ENCODE results near the gene DLG5. TPM values are rescaled to one million over a fixed set of nuclear protein-coding genes. Genes with fewer than 3 reads are reported as not detected.

DLG5 gene
- total RNA-seq, 1 experiment from 2014 or later: 127 TPM

DNA sequence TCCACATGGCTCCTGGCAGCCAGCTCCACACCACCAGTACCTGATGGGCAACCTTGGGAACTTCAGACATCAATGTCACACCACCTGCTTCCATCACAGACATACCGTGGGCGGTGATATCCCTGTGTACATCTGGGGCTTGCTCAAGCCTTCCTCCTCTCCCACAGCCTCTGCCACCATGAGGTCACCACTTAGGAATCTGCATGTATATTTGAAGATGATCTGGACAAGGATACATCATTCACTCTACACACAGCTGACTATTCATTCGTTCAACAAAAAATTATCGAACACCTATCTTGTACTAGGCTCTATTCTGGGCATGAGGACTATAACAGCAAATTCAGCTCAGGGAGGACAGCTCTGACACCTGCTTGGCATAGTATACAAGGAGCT is 6.8 kb downstream of the DLG5 start:
- Mint-ChIP-seq H3K36me3 (ENCODE audit: insufficient read depth, unreplicated experiment) (peaks cover 54% of the 10 kb centered on the region), H3K4me1 (ENCODE audit: insufficient read depth, unreplicated experiment) (peaks cover 52% of the 10 kb centered on the region), H3K4me3 (ENCODE audit: unreplicated experiment) (peak overlapping the region; percentile 19), H3K9me3 (ENCODE audit: unreplicated experiment) (no peaks in the 10 kb centered on the region), H3K27ac (ENCODE audit: low read depth, unreplicated experiment) (peak overlapping the region; percentile 46), H3K27me3 (ENCODE audit: insufficient read depth, unreplicated experiment) (no peaks in the 10 kb centered on the region)
- peak; percentile 74 for DNase-seq (ENCODE audit: unreplicated experiment)
- POLR2A ChIA-PET: interaction anchor here (0.7 to 3.3 kb wide), 13 partner anchors 11 to 98 kb away, joined by 3 to 11 read pairs (median 6); no protein-coding TSS in a partner anchor
- intact Hi-C loops (cut with micrococcal nuclease): loop anchor here (10.0 kb wide), 1 partner anchor 45 kb away; no protein-coding TSS in a partner anchor
- BruUV-seq (replicated peaks): no TSS peak
- TF ChIP-seq, protein P1, sequence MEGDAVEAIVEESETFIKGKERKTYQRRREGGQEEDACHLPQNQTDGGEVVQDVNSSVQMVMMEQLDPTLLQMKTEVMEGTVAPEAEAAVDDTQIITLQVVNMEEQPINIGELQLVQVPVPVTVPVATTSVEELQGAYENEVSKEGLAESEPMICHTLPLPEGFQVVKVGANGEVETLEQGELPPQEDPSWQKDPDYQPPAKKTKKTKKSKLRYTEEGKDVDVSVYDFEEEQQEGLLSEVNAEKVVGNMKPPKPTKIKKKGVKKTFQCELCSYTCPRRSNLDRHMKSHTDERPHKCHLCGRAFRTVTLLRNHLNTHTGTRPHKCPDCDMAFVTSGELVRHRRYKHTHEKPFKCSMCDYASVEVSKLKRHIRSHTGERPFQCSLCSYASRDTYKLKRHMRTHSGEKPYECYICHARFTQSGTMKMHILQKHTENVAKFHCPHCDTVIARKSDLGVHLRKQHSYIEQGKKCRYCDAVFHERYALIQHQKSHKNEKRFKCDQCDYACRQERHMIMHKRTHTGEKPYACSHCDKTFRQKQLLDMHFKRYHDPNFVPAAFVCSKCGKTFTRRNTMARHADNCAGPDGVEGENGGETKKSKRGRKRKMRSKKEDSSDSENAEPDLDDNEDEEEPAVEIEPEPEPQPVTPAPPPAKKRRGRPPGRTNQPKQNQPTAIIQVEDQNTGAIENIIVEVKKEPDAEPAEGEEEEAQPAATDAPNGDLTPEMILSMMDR (IDR thresholded peaks at IDR 0.05; ENCODE audit: unreplicated experiment): no peak
- CTCF ChIA-PET: interaction anchor here (0.6 to 2.0 kb wide), 5 partner anchors 11 to 75 kb away, joined by 3 to 5 read pairs (median 5); no protein-coding TSS in a partner anchor

DNA sequence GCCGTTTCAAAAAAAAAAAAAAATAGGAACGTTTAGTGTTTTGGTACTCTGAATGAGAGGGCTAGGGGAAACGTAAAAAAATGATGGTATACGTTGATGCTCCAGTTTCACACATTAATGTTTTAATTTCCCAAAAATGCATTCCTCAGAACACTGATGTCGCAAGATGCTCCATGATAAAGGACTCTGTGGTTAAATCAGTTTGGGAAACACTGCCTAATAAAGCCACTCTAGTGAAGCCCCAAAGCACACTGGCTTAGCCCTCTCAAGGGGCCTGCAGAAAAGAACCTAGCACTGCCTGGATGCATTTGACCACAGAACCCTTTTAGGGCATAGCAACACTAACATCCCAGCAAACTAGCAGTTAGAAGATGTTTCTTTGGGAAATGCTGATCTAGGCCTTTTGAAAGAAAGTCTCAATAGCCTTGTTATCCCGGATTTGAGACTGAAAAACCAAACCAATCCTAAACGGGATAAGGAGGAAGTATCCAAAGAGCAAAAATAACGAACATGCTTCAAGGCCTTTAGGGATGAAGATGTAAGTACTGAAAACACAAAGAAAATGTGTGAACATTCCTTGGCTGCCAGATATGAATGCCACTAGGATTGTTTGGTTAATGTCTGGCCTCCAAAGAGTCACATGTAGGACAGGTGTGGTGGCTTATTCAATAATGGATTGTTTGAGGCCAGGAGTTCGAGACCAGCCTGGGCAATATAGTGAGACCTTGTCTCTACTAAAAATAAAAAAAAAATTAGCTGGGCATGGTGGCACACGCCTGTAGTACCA is 11.0 kb downstream of the DLG5 start:
- ChIA-PET CTCF (no interaction called here), POLR2A (no interaction called here)
- H3K4me1 Mint-ChIP-seq (ENCODE audit: insufficient read depth, unreplicated experiment): peaks cover 37% of the 10 kb centered on the region
- no peak overlapping the region for H3K4me3 Mint-ChIP-seq (ENCODE audit: unreplicated experiment)
- no peaks in the 10 kb centered on the region for H3K9me3 Mint-ChIP-seq (ENCODE audit: unreplicated experiment)
- H3K27ac Mint-ChIP-seq (ENCODE audit: low read depth, unreplicated experiment): peak overlapping the region; percentile 67
- intact Hi-C loops (cut with micrococcal nuclease): no loop called here
- H3K27me3 Mint-ChIP-seq (ENCODE audit: insufficient read depth, unreplicated experiment): no peaks in the 10 kb centered on the region
- TF ChIP-seq, protein P1 (IDR thresholded peaks at IDR 0.05; ENCODE audit: unreplicated experiment): no peak
- peaks cover 47% of the 10 kb centered on the region for H3K36me3 Mint-ChIP-seq (ENCODE audit: insufficient read depth, unreplicated experiment)
- DNase-seq (ENCODE audit: unreplicated experiment): no peak
- no TSS peak for BruUV-seq (replicated peaks)

DNA sequence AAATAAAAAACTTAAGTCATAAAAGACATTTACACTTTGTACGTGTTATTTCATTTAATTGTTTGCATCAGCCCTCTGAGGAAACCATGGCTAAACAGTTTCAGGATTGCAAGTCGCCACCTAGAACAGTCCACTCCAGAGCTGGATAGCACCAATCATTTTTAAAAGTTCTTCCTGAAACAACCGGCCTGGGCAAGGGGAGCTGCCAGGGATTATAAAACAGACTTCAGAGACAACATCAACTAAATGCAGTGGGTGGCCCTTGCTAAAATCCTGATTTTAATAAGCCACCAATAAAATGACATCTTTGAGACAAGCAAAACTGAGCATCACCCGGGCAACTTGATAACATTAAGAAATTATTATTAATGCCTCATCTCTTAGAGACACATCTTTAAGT is 13.5 kb downstream of the DLG5 start:
- Mint-ChIP-seq H3K27ac (ENCODE audit: low read depth, unreplicated experiment) (peak overlapping the region; percentile 61), H3K4me3 (ENCODE audit: unreplicated experiment) (no peak overlapping the region), H3K9me3 (ENCODE audit: unreplicated experiment) (no peaks in the 10 kb centered on the region), H3K36me3 (ENCODE audit: insufficient read depth, unreplicated experiment) (peaks cover 54% of the 10 kb centered on the region), H3K27me3 (ENCODE audit: insufficient read depth, unreplicated experiment) (no peaks in the 10 kb centered on the region), H3K4me1 (ENCODE audit: insufficient read depth, unreplicated experiment) (peaks cover 40% of the 10 kb centered on the region)
- intact Hi-C loops (cut with micrococcal nuclease): no loop called here
- ChIA-PET CTCF (interaction anchor here (0.7 to 1.8 kb wide), 4 partner anchors 13 to 61 kb away, joined by 3 to 10 read pairs (median 5); no protein-coding TSS in a partner anchor), POLR2A (interaction anchor here (0.8 to 3.0 kb wide), 6 partner anchors 10 to 37 kb away, joined by 3 to 8 read pairs (median 6); partner anchors contain the start of gene DLG5)
- BruUV-seq (replicated peaks): no TSS peak
- TF ChIP-seq, protein P1 (IDR thresholded peaks at IDR 0.05; ENCODE audit: unreplicated experiment): no peak
- no peak for DNase-seq (ENCODE audit: unreplicated experiment)

DNA sequence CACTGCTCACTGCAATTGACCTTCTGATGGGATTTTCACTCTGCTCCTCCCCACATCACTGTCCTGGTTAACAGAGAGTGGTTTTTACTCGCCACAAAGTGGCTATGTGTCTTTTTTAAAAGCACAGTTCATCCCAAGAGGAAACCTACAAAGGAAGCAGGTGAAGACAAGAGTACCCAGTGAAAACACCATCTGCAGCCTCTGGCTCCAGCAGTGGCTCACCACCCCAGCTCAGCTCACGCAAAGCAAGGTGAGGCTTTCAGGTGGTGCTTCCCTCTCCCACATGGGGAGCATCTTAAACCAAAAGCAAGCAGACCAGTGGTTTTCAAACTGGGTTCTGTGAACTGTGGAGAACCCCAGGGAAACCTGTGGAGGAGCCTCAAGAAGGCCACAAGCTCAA is 14.0 kb downstream of the DLG5 start:
- POLR2A ChIA-PET: interaction anchor here (0.8 to 4.3 kb wide), 7 partner anchors 11 to 37 kb away, joined by 3 to 23 read pairs (median 5); partner anchors contain the start of gene DLG5
- peaks cover 45% of the 10 kb centered on the region for H3K4me1 Mint-ChIP-seq (ENCODE audit: insufficient read depth, unreplicated experiment)
- H3K9me3 Mint-ChIP-seq (ENCODE audit: unreplicated experiment): no peaks in the 10 kb centered on the region
- no TSS peak for BruUV-seq (replicated peaks)
- H3K27me3 Mint-ChIP-seq (ENCODE audit: insufficient read depth, unreplicated experiment): no peaks in the 10 kb centered on the region
- peaks cover 52% of the 10 kb centered on the region for H3K36me3 Mint-ChIP-seq (ENCODE audit: insufficient read depth, unreplicated experiment)
- CTCF ChIA-PET: interaction anchor here (0.5 to 1.8 kb wide), 6 partner anchors 8 to 72 kb away, joined by 3 to 7 read pairs (median 5); no protein-coding TSS in a partner anchor
- H3K4me3 Mint-ChIP-seq (ENCODE audit: unreplicated experiment): no peak overlapping the region
- TF ChIP-seq, protein P1 (IDR thresholded peaks at IDR 0.05; ENCODE audit: unreplicated experiment): no peak
- intact Hi-C loops (cut with micrococcal nuclease): no loop called here
- DNase-seq (ENCODE audit: unreplicated experiment): no peak
- no peak overlapping the region for H3K27ac Mint-ChIP-seq (ENCODE audit: low read depth, unreplicated experiment)

Measured in MCF 10A (cell line).